Amygdala (tissue), 56 donors: ENCODE results near the gene PCDH10.

Source experiments
- DNase-seq, 56 donors: peaks; one replicate each; lab custom pipeline; 2025; lab: John Stamatoyannopoulos, UW

Gene PCDH10

DNA sequence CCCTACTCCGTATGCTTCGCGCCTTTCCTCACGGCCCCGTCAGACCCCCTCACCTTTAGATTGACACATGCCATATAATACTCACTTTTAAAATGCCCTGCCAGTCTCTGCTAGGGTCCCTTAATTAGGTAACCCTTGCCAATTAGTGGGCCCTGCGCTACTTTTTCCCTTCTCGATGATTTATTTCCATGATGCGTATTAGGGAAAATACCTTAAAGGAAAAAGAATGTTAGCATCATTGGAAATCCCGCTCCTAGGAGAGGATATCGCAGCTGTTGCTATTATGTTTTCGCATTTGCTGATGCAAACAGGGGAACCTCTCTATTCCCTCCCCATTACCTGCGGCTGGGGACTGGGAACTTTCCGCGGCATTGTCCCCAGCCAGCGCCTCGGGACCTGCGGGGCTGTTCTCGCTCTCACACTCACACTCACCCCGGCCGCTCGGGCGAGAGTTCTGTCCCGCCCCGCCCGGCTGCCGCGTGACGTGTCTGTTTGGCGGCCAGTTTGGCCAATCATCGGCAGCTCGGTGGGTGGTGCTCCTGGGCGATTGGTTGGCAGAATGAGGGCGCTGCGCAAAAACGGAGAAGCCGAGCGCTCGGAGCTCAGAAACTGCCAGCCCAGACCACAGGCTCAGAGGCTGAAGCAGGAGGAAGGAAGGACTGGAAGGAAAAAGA lies at the start of gene PCDH10:
Gene PCDH10, plus strand, starts transcription at position 605 of the 674 bp plus-strand sequence. CDS start 847 bp downstream, outside the sequence.
- DNase-seq = peak; percentile 71 to 99 (median 97)

DNA sequence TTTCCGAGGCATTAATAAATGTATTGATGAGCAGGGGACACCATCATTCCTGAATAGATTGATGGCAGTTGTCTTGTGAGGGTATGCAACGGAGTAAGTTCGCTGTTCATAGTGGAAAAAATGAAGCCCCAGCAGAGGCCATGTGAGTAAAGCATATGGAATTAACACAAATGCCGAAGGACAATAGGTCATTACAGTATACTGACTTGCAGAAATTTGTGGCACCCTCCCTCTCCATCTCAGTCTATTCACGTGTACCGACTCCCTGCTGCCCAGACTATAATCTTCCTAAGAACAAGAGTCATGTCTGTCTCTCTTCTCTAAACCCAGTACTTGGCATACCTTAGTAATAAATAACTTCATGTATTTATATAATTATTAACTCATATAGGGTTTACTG lies 47.1 kb upstream of the PCDH10 start:
- no peak for DNase-seq

DNA sequence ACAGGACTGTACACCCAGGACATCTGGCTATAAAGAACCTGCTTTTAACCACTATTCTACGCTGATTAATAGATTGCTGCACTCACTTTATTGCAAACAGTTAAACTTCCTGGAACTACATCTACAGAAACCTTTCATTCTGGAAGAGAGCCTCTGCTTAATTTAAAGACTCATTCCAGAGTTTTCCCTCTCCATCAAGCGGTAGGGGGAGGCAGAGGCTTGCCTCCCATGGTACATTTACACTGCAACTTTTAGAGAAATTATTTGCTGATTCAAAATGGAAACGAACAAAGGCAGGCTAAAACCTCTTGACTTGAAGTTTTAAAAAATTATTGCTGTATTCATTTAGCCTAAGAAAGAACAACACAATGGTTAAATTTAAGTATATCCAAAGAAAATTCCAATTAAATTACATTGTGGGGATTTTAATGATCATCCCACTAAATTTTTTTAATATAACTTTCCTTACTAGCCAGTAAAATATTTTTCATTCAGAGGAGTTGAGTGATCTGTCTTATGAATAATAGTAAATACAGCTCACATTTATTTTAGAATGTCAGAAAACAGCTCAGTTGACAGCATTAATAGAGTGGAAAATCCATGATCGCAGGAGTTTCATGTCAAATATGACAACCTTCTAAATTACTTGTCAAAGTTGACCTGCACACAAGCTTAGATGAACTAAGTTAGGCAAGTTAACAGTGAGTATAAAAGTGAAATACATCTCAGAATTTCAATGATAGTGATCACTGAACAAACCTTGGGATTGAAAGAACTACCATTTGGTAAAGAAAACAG lies 46.3 kb upstream of the PCDH10 start:
- DNase-seq = no peak

DNA sequence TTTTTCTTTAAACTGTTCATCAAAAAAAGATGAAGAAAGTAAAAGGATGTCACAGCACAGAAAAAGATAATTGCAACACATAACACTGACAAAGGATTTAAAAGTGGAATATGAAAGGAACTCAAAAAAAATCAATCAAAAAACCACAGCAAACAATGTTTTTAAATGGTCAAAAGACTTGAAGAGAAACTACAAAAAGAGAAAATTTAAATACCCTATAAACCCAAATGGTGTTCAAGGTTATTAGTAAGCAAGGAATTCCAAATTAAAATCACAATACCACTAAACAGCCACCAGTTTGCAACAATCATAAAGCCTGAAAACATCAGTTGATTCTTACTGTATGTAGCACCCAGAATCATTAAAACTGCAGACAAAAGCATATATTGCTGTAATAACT lies 36.5 kb upstream of the PCDH10 start:
- no peak for DNase-seq

DNA sequence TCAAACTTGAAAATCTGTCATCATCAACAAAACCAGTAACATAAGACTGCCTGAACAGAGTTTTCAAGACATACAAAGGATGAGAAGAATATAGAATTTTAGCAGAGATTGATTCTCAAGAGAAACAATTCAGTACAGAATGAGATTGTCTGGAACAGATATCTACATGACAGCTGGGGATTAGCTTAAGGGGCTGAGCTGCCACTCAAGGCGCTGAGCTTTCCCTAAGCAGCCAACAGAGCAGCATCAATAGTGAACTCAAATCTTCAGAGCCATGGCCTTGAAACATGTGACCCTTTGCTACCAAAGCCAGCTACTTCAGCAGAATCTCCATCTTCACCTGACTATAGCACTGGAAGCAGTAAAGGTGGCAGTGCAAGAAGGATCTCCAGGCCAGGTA lies 24.3 kb upstream of the PCDH10 start:
- DNase-seq = no peak

DNA sequence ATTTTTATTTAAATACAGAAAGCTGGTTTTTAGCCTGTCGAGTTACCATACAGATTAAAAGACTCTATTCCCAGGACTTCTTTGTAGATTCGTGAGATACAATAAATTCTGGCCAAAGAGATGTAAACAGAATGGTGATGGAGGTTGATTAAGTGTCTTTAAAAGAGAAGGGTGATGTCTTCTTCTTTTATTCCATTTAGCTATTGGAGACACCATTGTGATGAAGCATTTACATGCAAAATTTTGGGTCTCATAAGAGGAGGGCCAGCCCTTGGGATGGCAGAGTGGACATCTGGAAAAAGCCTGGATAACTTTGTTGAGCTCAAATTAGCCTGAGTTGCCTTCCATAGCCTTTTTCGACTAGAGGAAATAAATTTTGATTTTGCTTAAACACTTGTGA lies 21.6 kb upstream of the PCDH10 start:
- DNase-seq = no peak

DNA sequence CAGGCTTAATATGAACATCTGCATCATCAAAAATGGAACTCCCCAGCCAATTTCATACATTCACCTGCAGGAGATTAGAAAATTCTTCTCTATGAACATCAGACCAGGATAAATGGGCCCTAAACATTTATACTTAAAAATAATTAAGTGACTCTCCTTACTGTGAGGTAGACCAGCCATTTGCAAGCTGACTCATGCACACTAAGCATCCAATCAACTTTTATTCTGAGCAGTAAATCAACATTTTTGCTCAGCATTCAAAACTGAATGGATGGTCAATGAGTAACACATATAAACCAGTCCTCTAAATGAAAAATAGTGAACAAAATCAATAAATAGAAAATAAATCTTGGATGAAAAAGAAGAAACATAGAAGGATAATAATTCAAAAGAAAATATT lies 19.9 kb upstream of the PCDH10 start:
- no peak for DNase-seq

- no peak for DNase-seq
Measured at GRCh38 chr4:133130171-133130570, 18.9 kb upstream of the PCDH10 start.

DNA sequence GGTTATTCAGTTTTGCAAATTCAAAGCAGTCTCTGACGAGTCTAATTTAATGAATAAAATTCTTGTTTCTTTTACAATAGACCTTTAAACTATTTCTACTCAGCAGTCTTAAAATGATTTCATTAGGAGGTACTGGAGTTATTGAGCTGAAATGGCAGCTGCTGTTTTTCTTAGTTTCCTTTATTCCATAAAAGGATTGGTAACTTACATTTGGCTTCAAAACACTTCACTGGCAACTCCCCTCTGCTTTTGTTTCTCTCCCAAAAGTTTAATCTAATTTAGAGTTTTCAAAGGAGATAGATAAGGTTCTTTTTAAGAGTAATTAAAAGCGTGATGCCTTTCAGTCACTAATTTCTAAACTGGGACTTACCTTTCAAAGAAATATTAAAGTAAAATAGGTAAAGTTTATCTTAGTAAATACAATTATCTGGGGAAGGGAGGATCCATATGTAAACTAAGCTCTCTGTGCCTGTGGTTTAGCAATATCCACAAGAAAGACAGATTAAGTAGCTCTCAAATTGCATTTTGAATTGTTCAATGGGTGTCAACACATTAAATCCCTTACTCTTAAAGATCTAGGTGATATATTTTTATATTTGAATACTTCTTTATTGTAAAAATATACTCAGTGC lies 17.1 kb upstream of the PCDH10 start:
- no peak for DNase-seq

DNA sequence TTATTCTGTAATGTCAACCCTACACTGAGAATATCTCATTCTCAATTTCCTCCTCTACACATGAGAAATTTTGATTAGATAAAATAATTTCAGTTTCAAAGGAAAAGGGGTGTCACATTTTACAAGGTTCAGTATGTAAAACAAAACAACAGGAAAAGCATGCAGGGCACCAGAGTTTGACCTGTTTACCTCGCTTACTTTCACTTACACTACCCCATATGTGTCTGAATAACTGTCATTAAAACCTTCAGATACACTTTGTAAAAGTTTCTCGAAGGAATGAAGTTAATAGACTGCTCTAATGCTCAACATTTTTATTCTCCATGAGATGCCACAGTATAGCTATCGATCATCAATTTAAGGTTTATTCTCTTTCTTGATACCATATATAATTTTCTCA lies 12.3 kb upstream of the PCDH10 start:
- DNase-seq = no peak

DNA sequence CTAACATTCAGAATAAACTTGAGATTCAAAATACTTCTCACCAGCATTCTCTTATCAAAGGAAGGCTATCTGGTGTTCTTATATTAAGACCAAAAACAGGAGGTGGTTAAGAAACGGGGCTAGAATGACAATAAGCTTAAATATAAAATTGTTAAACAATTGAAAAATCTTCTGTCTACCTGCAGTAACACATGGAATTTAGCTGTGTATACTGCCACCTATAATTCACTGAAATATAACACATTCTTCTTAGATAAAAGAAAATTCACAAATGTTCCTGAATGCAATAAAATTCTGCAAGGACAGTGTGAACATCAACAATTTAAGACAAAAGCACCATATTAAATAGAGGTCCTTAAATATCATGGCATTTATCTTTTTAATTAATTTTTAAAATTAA lies 11.5 kb upstream of the PCDH10 start:
- DNase-seq = no peak

- no peak for DNase-seq
Measured at GRCh38 chr4:133143775-133144430, 5.2 kb upstream of the PCDH10 start.

GRCh38 chr4:133145241-133145640 lies 3.9 kb upstream of the PCDH10 start:
- no peak for DNase-seq

- DNase-seq = peak in 13 of 56 donors; percentile 1 to 57 (median 21)
Measured at GRCh38 chr4:133145758-133146573, 3.1 kb upstream of the PCDH10 start.

- peak; percentile 8 to 87 (median 64) for DNase-seq
Measured at GRCh38 chr4:133146574-133147241, 2.4 kb upstream of the PCDH10 start.

DNA sequence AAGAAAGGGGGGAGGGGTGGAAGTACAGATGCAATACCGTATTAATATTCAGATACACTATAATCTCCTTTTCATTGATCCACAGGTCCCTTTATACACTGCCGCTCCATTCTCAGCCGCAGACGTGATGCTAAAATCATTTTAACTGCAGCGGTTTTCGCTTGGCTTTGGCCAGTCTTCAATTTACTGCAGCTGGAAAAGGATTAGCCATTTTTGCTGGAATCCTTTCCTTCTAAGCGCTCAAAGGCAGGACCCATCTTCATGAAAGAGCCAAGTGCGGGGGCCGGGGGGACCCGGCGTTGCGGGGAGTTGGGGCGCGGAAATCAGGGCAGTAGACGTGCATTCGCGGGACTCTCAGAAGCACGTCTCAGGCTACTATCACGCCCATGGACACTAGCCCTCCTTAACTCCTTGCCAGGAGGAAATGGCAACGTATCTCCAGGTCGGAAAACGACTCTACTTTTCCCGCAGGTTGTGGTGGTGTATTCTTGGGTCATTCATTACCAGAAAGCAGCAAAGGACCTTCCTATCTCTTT lies 1.7 kb upstream of the PCDH10 start:
- DNase-seq = peak in 21 of 56 donors; percentile 11 to 72 (median 41)

- DNase-seq = peak in 53 of 56 donors; percentile 5 to 81 (median 52)
Measured at GRCh38 chr4:133147921-133148689, 989 bp upstream of the PCDH10 start.

- peak in 1 of 56 donors; percentile 36 for DNase-seq
Measured at GRCh38 chr4:133149364-133149695, 236 bp downstream of the PCDH10 start.
